OCI-LY3 (cell line): Measurements from ENCODE around the gene CADPS2.

Experiments
- H2AFZ ChIP-seq: fragments of 200-600, 300-600 bp; shearing (Covaris generic); 2 replicates; pipeline ENCODE4 v1.6.0; 2014; ENCODE audit warnings: antibody characterized with exemption, low read depth, low read length
- H3K27ac ChIP-seq: fragments of 200-600, 300-600 bp; sonication (generic); 2 replicates; pipeline ENCODE4 v1.5.1; 2014; ENCODE audit warnings: mild to moderate bottlenecking, low read length, moderate library complexity, mixed read lengths
- H3K27me3 ChIP-seq: fragments of 200-600, 300-600 bp; sonication (generic); 2 replicates; pipeline ENCODE4 v1.6.1; 2014; ENCODE audit warnings: low read depth, low read length, mixed read lengths
- H3K36me3 ChIP-seq: fragments of 200-600, 300-600 bp; sonication (generic); replicated peaks from 2 replicates; pipeline ENCODE3; 2014; ENCODE audit warnings: low read depth, low read length, mixed read lengths
- H3K4me1 ChIP-seq: fragments of 300-600, 200-600 bp; sonication (generic); 2 replicates; pipeline ENCODE4 v1.6.1; 2014; ENCODE audit warnings: low read length, mixed read lengths
- H3K4me2 ChIP-seq: fragments of 200-600, 300-600 bp; sonication (generic); 2 replicates; pipeline ENCODE4 v1.6.1; 2014; ENCODE audit warnings: low read length, mixed read lengths
- H3K4me3 ChIP-seq: fragments of 300-600, 200-600 bp; sonication (generic); 2 replicates; pipeline ENCODE4 v1.5.1; 2014; ENCODE audit warnings: antibody characterized with exemption, mild to moderate bottlenecking, low read length, moderate library complexity
- H3K79me2 ChIP-seq: fragments of 300-600, 200-600 bp; shearing (Covaris generic); 2 replicates; pipeline ENCODE4 v1.6.1; 2014; ENCODE audit warnings: mild to moderate bottlenecking, low read length, mixed read lengths
- H3K9ac ChIP-seq: fragments of 300-600, 200-600 bp; shearing (Covaris generic); 2 replicates; pipeline ENCODE4 v1.6.0; 2014; ENCODE audit warnings: mild to moderate bottlenecking, low read length, moderate library complexity
- H3K9me3 ChIP-seq: fragments of 200-600, 300-600 bp; shearing (Covaris generic); 2 replicates; pipeline ENCODE4 v1.6.1; 2014; ENCODE audit warnings: low read length, mixed read lengths; ENCODE audit not compliant: insufficient read depth
- H4K20me1 ChIP-seq: fragments of 200-600, 300-600 bp; sonication (generic); 2 replicates; pipeline ENCODE4 v1.6.1; 2016; ENCODE audit warnings: low read length, mixed read lengths; ENCODE audit not compliant: insufficient read depth
- CTCF ChIP-seq: fragments of 200-600, 300-600 bp; sonication (generic); IDR thresholded peaks from 2 replicates; pipeline ENCODE4 v1.5.1; 2014; ENCODE audit warnings: antibody characterized with exemption, low read length, low read depth
- EZH2phosphoT487 ChIP-seq: fragments of 200-600 bp; shearing (Covaris generic); IDR thresholded peaks from 2 replicates; pipeline ENCODE4 v1.6.1; 2018; ENCODE audit warnings: antibody characterized with exemption, mixed run types, low read depth

Gene CADPS2

GRCh38 chr7:122692769-122693309 is 193.4 kb downstream of the CADPS2 start:
- Histone ChIP-seq H4K20me1 (no peaks in the 10 kb centered on the region), H3K9me3 (peaks cover 8% of the 10 kb centered on the region; the same call in 1 of the 2 replicates), H3K4me1 (no peaks in the 10 kb centered on the region), H3K4me3 (no peak overlapping the region), H3K36me3 (no peaks in the 10 kb centered on the region), H3K9ac (no peak overlapping the region), H3K27me3 (no peaks in the 10 kb centered on the region), H3K79me2 (no peaks in the 10 kb centered on the region), H3K27ac (no peak overlapping the region), H2AFZ (no peak overlapping the region), H3K4me2 (no peak overlapping the region)
- TF ChIP-seq EZH2phosphoT487 = no peak
- no peak for TF ChIP-seq CTCF

- no peaks in the 10 kb centered on the region for H3K4me1 ChIP-seq
- H3K27me3 ChIP-seq = no peaks in the 10 kb centered on the region
- no peaks in the 10 kb centered on the region for H4K20me1 ChIP-seq
- no peak overlapping the region for H3K9ac ChIP-seq
- no peak overlapping the region for H2AFZ ChIP-seq
- no peaks in the 10 kb centered on the region for H3K79me2 ChIP-seq
- peaks cover 8% of the 10 kb centered on the region; the same call in 1 of the 2 replicates for H3K9me3 ChIP-seq
- no peak overlapping the region for H3K4me2 ChIP-seq
- H3K27ac ChIP-seq = no peak overlapping the region
- TF ChIP-seq CTCF (no peak), EZH2phosphoT487 (no peak)
- no peak overlapping the region for H3K4me3 ChIP-seq
- H3K36me3 ChIP-seq = no peaks in the 10 kb centered on the region
These were observed 194.6 kb downstream of the CADPS2 start for GRCh38 chr7:122691569-122692235.

GRCh38 chr7:122689346-122690109 is 196.7 kb downstream of the CADPS2 start:
- no peaks in the 10 kb centered on the region for H3K79me2 ChIP-seq
- H3K9me3 ChIP-seq = peaks cover 8% of the 10 kb centered on the region; the same call in 1 of the 2 replicates
- H3K4me2 ChIP-seq = no peak overlapping the region
- TF ChIP-seq CTCF = no peak; the same call in 1 of the 2 replicates
- no peak for TF ChIP-seq EZH2phosphoT487
- H3K4me1 ChIP-seq = no peaks in the 10 kb centered on the region
- no peak overlapping the region for H3K27ac ChIP-seq
- no peaks in the 10 kb centered on the region for H4K20me1 ChIP-seq
- H3K36me3 ChIP-seq = no peaks in the 10 kb centered on the region
- H2AFZ ChIP-seq = no peak overlapping the region
- H3K9ac ChIP-seq = no peak overlapping the region
- H3K27me3 ChIP-seq = no peaks in the 10 kb centered on the region
- no peak overlapping the region for H3K4me3 ChIP-seq

- TF ChIP-seq EZH2phosphoT487 = no peak
- TF ChIP-seq CTCF = no peak
- Histone ChIP-seq H2AFZ (no peak overlapping the region), H3K79me2 (no peaks in the 10 kb centered on the region), H3K4me2 (no peak overlapping the region), H3K36me3 (no peaks in the 10 kb centered on the region), H3K9ac (no peak overlapping the region), H3K4me1 (no peaks in the 10 kb centered on the region), H3K4me3 (no peak overlapping the region), H3K9me3 (peaks cover 8% of the 10 kb centered on the region; the same call in 1 of the 2 replicates), H3K27ac (no peak overlapping the region), H3K27me3 (no peaks in the 10 kb centered on the region), H4K20me1 (no peaks in the 10 kb centered on the region)
These were observed 197.8 kb downstream of the CADPS2 start for GRCh38 chr7:122688400-122688998.
